H1 (cell line): ENCODE data around the gene PRRT1B. TPM values are rescaled to one million over a fixed set of nuclear protein-coding genes. Genes with fewer than 3 reads are reported as not detected.

ENCODE experiments used
- BRCA1 ChIP-seq: IDR thresholded peaks from 2 replicates; pipeline ENCODE4 v1.6.1; 2012; ENCODE audit warnings: low read depth, low read length, improper control_type of control experiment
- CBX5 ChIP-seq: fragments of 300-800, 300-1000 bp; sonication (generic); IDR thresholded peaks from 2 replicates; pipeline ENCODE4 v1.7.1; 2016; ENCODE audit warnings: antibody characterized with exemption, low read length, low read depth
- CBX8 ChIP-seq: fragments of 300-800, 300-1000 bp; sonication (generic); IDR thresholded peaks from 2 replicates; pipeline ENCODE4 v1.7.1; 2016; ENCODE audit warnings: low read depth, low read length, borderline replicate concordance
- CHD2 ChIP-seq: IDR thresholded peaks from 2 replicates; pipeline ENCODE4 v1.6.1; 2012; ENCODE audit warnings: low read length, improper control_type of control experiment
- CREB1 ChIP-seq: IDR thresholded peaks from 2 replicates; pipeline ENCODE4 v1.6.1; 2012; ENCODE audit warnings: inconsistent platforms
- HDAC2 ChIP-seq, 2 experiments: fragments of 300-600 bp in 1 of 2; sonication (generic) in 1 of 2; IDR thresholded peaks; 2 replicates each; pipeline ENCODE4 v1.6.1; 2011 to 2012; ENCODE audit warnings: low read depth in 2 of 2, low read length in 2 of 2, mild to moderate bottlenecking in 2 of 2, moderate library complexity in 2 of 2, borderline replicate concordance in 1 of 2, inconsistent platforms in 1 of 2
- KDM4A ChIP-seq: IDR thresholded peaks from one replicate; pipeline ENCODE4 v1.7.1; 2012; ENCODE audit warnings: low read depth, mild to moderate bottlenecking, moderate library complexity, low read length, inconsistent platforms; ENCODE audit not compliant: severe bottlenecking
- POLR2A ChIP-seq, 2 experiments: IDR thresholded peaks; 1 replicate in 1 of 2; 2 replicates in 1 of 2; pipeline ENCODE4 v1.6.1; 2011; ENCODE audit warnings: low read depth in 2 of 2, low read length in 2 of 2, mild to moderate bottlenecking in 2 of 2; ENCODE audit errors: control extremely low read depth in 1 of 2
- RAD21 ChIP-seq, 2 experiments: IDR thresholded peaks in 1 of 2; conservative IDR thresholded peaks in 1 of 2; 2 replicates each; pipeline ENCODE4 v1.6.1; 2011; ENCODE audit warnings: low read depth in 2 of 2, low read length in 2 of 2, improper control_type of control experiment in 1 of 2, inconsistent platforms in 1 of 2, mild to moderate bottlenecking in 1 of 2, moderate library complexity in 1 of 2
- RBBP5 ChIP-seq: IDR thresholded peaks from 2 replicates; pipeline ENCODE4 v1.7.1; 2012; ENCODE audit warnings: low read depth, mild to moderate bottlenecking, inconsistent platforms, low read length, moderate library complexity, borderline replicate concordance
- RNF2 ChIP-seq: fragments of 200-900, 300-1000 bp; sonication (generic); IDR thresholded peaks from 2 replicates; pipeline ENCODE4 v1.7.1; 2016; ENCODE audit warnings: borderline replicate concordance, low read depth, mild to moderate bottlenecking, antibody characterized with exemption, low read length; ENCODE audit not compliant: poor library complexity, severe bottlenecking; ENCODE audit errors: missing control alignments
- RXRA ChIP-seq: IDR thresholded peaks from 2 replicates; pipeline ENCODE4 v1.6.1; 2011; ENCODE audit warnings: low read depth, mild to moderate bottlenecking, low read length, moderate library complexity; ENCODE audit not compliant: insufficient read depth
- SP4 ChIP-seq: IDR thresholded peaks from 2 replicates; pipeline ENCODE4 v1.6.1; 2012; ENCODE audit warnings: low read length, inconsistent platforms
- SRF ChIP-seq: IDR thresholded peaks from 2 replicates; pipeline ENCODE4 v1.6.1; 2011; ENCODE audit warnings: mild to moderate bottlenecking, low read depth, low read length, moderate library complexity
- TAF1 ChIP-seq: IDR thresholded peaks from 2 replicates; pipeline ENCODE4 v1.6.1; 2011; ENCODE audit warnings: mild to moderate bottlenecking, low read depth, low read length
- TBP ChIP-seq: IDR thresholded peaks from 2 replicates; pipeline ENCODE4 v1.6.1; 2011; ENCODE audit warnings: low read depth, low read length, improper control_type of control experiment
- TEAD4 ChIP-seq: IDR thresholded peaks from 2 replicates; pipeline ENCODE4 v1.6.1; 2012; ENCODE audit warnings: low read depth, low read length, inconsistent platforms, mixed read lengths
- polyA plus RNA-seq, 7 experiments: library from polyadenylated mRNA; depleted of rRNA in 3 of 7; stranded (reverse) in 5 of 7; unstranded in 2 of 7; fragments of >200 nt in 5 of 7; fragments of 200-250 nt in 2 of 7; gene quantifications; 1 replicate in 5 of 7; 2 replicates in 1 of 7; 4 replicates in 1 of 7; pipeline versions ENCODE4 v1.2.1 to v1.2.3, GENCODE V29; 2011 to 2013; ENCODE audit warnings: missing spikeins in 2 of 7, mixed read lengths in 2 of 7
- total RNA-seq: library from RNA; stranded (reverse); fragmentation: NEBNext Ultra II Directional; extraction: Animal tissue kit (Norgen Biotek cat#: 25700); gene quantifications from 2 replicates; pipeline ENCODE4 v1.2.1, GENCODE V29; 2021
- TF ChIP-seq, protein P1 (sequence below): IDR thresholded peaks from 2 replicates; pipeline ENCODE4 v1.6.1; 2012; ENCODE audit warnings: low read length, inconsistent platforms
- TF ChIP-seq, protein P2 (sequence below): IDR thresholded peaks from 2 replicates; pipeline ENCODE4 v1.6.1; 2012; ENCODE audit warnings: inconsistent platforms
- TF ChIP-seq, protein P3 (sequence below): IDR thresholded peaks from 2 replicates; pipeline ENCODE4 v1.6.1; 2011; ENCODE audit warnings: low read length, improper control_type of control experiment

Gene PRRT1B
- total and polyA plus RNA-seq, 2 of the 8 experiments (the other 6 are each of a cell fraction or from before 2014, with no cell fraction given) = 0.30 to 1.2 TPM

DNA sequence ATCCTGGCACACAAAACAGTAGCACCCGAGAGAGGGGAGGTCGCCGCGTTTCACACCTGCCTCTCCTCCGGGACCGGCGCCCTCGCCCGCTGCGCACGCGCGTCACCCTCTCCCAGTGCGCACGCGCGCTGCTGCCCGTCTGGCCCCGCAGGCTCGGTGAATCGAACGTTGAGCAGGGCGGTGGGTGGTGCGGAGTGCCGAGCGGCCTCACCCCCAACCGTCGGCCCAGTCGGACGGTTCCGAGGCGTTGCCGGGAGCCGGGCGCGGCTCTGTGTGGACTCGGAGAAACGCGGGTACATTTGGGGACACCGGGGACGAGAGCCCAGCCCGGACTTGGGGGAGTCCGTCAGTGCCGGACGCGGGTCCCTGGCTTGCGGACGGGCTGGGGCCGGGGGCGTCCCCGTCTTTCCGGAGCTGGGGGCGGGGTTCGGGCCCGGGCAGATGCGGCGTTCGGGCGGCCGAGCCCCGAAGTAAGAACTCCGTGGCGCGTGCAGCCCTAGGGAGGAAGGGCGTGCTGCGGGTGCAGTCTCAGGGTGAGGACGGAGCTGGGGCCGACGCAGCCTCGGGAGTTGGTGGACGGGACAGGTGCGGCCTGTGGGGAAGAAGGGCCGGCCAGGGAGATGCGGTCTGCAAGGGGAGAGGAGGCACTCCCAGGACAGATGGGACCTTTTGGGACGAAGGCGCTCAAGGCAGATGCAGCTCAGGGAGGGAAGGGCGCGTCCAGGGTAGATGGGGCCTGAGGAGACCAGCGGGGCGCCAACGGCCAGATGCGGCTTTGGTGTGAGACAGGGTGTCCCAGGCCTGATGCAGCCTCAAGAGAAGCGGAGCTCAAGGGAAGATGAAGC, 42.3 kb upstream of the PRRT1B start, which contains the start of gene POMT1 (continued):
- TF ChIP-seq TBP = 0 out of 2 replicates have a peak, but pooled peaks have one; percentile 14
- TF ChIP-seq CBX8 = no peak
- TF ChIP-seq, protein P1, sequence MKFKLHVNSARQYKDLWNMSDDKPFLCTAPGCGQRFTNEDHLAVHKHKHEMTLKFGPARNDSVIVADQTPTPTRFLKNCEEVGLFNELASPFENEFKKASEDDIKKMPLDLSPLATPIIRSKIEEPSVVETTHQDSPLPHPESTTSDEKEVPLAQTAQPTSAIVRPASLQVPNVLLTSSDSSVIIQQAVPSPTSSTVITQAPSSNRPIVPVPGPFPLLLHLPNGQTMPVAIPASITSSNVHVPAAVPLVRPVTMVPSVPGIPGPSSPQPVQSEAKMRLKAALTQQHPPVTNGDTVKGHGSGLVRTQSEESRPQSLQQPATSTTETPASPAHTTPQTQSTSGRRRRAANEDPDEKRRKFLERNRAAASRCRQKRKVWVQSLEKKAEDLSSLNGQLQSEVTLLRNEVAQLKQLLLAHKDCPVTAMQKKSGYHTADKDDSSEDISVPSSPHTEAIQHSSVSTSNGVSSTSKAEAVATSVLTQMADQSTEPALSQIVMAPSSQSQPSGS = no peak
- TF ChIP-seq KDM4A = peak; percentile 76
- TF ChIP-seq RBBP5 = peak; percentile 82; the same call in 1 of the 2 replicates
- TF ChIP-seq BRCA1 = no peak
- TF ChIP-seq RXRA = no peak
- TF ChIP-seq CBX5 = no peak
- no peak for TF ChIP-seq RNF2
- TF ChIP-seq HDAC2 (IDR thresholded peaks at IDR 0.05; ENCODE audit: borderline replicate concordance in 1 of 2, low read depth in 2 of 2, low read length in 2 of 2) = no peak
- peak; percentile 53; the same call in 1 of the 2 replicates for TF ChIP-seq SP4
- TF ChIP-seq POLR2A (IDR thresholded peaks at IDR 0.05; ENCODE audit: control extremely low read depth in 1 of 2, low read depth in 2 of 2, low read length in 2 of 2) = peak in 1 of 2 experiments; percentile 42; a peak in 1 of 3 replicates
- TF ChIP-seq, protein P2, sequence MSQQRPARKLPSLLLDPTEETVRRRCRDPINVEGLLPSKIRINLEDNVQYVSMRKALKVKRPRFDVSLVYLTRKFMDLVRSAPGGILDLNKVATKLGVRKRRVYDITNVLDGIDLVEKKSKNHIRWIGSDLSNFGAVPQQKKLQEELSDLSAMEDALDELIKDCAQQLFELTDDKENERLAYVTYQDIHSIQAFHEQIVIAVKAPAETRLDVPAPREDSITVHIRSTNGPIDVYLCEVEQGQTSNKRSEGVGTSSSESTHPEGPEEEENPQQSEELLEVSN = peak; percentile 85
- TF ChIP-seq CREB1 = peak; percentile 76
- no peak for TF ChIP-seq CHD2
- TF ChIP-seq SRF = peak; percentile 95
- no peak for TF ChIP-seq RAD21 (IDR thresholded peaks at IDR 0.05 in 1 of 2, conservative IDR thresholded peaks at IDR 0.05 in 1 of 2; ENCODE audit: low read depth in 2 of 2, low read length in 2 of 2)
- no peak for TF ChIP-seq TEAD4
- TF ChIP-seq, protein P3, sequence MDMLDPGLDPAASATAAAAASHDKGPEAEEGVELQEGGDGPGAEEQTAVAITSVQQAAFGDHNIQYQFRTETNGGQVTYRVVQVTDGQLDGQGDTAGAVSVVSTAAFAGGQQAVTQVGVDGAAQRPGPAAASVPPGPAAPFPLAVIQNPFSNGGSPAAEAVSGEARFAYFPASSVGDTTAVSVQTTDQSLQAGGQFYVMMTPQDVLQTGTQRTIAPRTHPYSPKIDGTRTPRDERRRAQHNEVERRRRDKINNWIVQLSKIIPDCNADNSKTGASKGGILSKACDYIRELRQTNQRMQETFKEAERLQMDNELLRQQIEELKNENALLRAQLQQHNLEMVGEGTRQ = no peak
- 0 out of 2 replicates have a peak, but pooled peaks have one; percentile 17 for TF ChIP-seq TAF1
